GM23338 (cell line): ENCODE results near the gene DPF3. TPM values are rescaled to one million over a fixed set of nuclear protein-coding genes. Genes with fewer than 3 reads are reported as not detected.

Source experiments
- ATAC-seq: fragments of 200-7000 bp; cut with Tn5 transposase; 3 replicates; pipeline ENCODE4 v1.9.1; 2020
- DNase-seq: peaks from one replicate; pipeline ENCODE4 v3.0.0-alpha.2; 2015; ENCODE audit warnings: low spot score
- H2AFZ ChIP-seq: fragments of 200-600 bp; sonication (generic); 2 replicates; pipeline ENCODE4 v1.8.0; 2016; ENCODE audit warnings: antibody characterized with exemption, mild to moderate bottlenecking, moderate library complexity
- H3F3A ChIP-seq: fragments of 200-600 bp; sonication (generic); replicated peaks from 2 replicates; pipeline ENCODE4 v1.8.0; 2017; ENCODE audit warnings: antibody characterized with exemption, mixed run types, low read depth
- H3K27ac ChIP-seq: fragments of 200-600 bp; sonication (generic); 2 replicates; pipeline ENCODE4 v1.6.1; 2016; ENCODE audit warnings: low read depth
- H3K27me3 ChIP-seq: fragments of 200-600 bp; sonication (generic); 2 replicates; pipeline ENCODE4 v1.8.0; 2016; ENCODE audit warnings: mild to moderate bottlenecking, mixed run types, moderate library complexity; ENCODE audit not compliant: insufficient read depth
- H3K36me3 ChIP-seq: fragments of 200-600 bp; sonication (generic); 2 replicates; pipeline ENCODE4 v1.8.0; 2016; ENCODE audit warnings: mild to moderate bottlenecking; ENCODE audit not compliant: insufficient read depth
- H3K4me1 ChIP-seq: fragments of 200-600 bp; sonication (generic); 2 replicates; pipeline ENCODE4 v1.8.0; 2016; ENCODE audit warnings: mild to moderate bottlenecking, moderate library complexity; ENCODE audit not compliant: insufficient read depth
- H3K4me2 ChIP-seq: fragments of 200-600 bp; sonication (generic); 2 replicates; pipeline ENCODE4 v1.7.1; 2017; ENCODE audit warnings: mixed run types
- H3K4me3 ChIP-seq: fragments of 200-600 bp; sonication (generic); 2 replicates; pipeline ENCODE4 v1.6.1; 2016; ENCODE audit warnings: mixed run types
- H3K79me2 ChIP-seq: fragments of 200-600 bp; sonication (generic); replicated peaks from 2 replicates; pipeline ENCODE4 v1.8.0; 2017; ENCODE audit warnings: mild to moderate bottlenecking; ENCODE audit not compliant: insufficient read depth
- H3K9me2 ChIP-seq: fragments of 200-600 bp; sonication (generic); 2 replicates; pipeline ENCODE4 v1.8.0; 2017; ENCODE audit not compliant: insufficient read depth
- H4K20me1 ChIP-seq: fragments of 200-600 bp; sonication (generic); replicated peaks from 2 replicates; pipeline ENCODE4 v1.8.0; 2017; ENCODE audit warnings: mild to moderate bottlenecking; ENCODE audit not compliant: insufficient read depth
- H3K27ac Mint-ChIP-seq: 2 replicates; pipeline ENCODE4 v1.8.0; 2020; ENCODE audit warnings: inconsistent platforms, mild to moderate bottlenecking, moderate library complexity, mixed read lengths
- H3K27me3 Mint-ChIP-seq: 3 replicates; pipeline ENCODE4 v1.8.0; 2022; ENCODE audit warnings: low read depth, mild to moderate bottlenecking, moderate library complexity, mixed read lengths, inconsistent platforms; ENCODE audit not compliant: insufficient read depth, poor library complexity
- H3K36me3 Mint-ChIP-seq: 3 replicates; pipeline ENCODE4 v1.8.0; 2021; ENCODE audit warnings: low read depth, mild to moderate bottlenecking, inconsistent platforms, moderate library complexity, mixed read lengths
- H3K4me1 Mint-ChIP-seq: 3 replicates; pipeline ENCODE4 v1.8.0; 2020; ENCODE audit warnings: mild to moderate bottlenecking, inconsistent platforms, mixed read lengths
- H3K4me3 Mint-ChIP-seq: 3 replicates; pipeline ENCODE4 v1.8.0; 2021; ENCODE audit warnings: moderate library complexity, mild to moderate bottlenecking, inconsistent platforms, mixed read lengths
- H3K9me3 Mint-ChIP-seq: 3 replicates; pipeline ENCODE4 v1.8.0; 2020; ENCODE audit warnings: moderate library complexity, mild to moderate bottlenecking, inconsistent platforms, mixed read lengths
- EZH2 ChIP-seq: fragments of 200-600 bp; sonication (generic); IDR thresholded peaks from one replicate; pipeline ENCODE4 v1.8.0; 2017; ENCODE audit warnings: antibody characterized with exemption, mild to moderate bottlenecking, low read depth; ENCODE audit not compliant: unreplicated experiment
- JUNB ChIP-seq: IDR thresholded peaks from one replicate; pipeline ENCODE4 v1.6.1; 2016; ENCODE audit warnings: antibody characterized with exemption; ENCODE audit not compliant: unreplicated experiment
- NANOG ChIP-seq: IDR thresholded peaks from 2 replicates; pipeline ENCODE4 v1.6.1; 2016; ENCODE audit warnings: antibody characterized with exemption, borderline replicate concordance
- POLR2AphosphoS5 ChIP-seq: IDR thresholded peaks from 2 replicates; pipeline ENCODE4 v1.6.1; 2016; ENCODE audit warnings: antibody characterized with exemption, low read depth
- STAT1 ChIP-seq: IDR thresholded peaks from one replicate; pipeline ENCODE4 v1.6.1; 2016; ENCODE audit warnings: antibody characterized with exemption; ENCODE audit not compliant: unreplicated experiment
- ZNF114 ChIP-seq: fragments of 250-450 bp; sonication (Bioruptor Pico); IDR thresholded peaks from 2 replicates; pipeline ENCODE4 v1.5.0; 2020; ENCODE audit warnings: mild to moderate bottlenecking, moderate library complexity
- ZNF331 ChIP-seq: fragments of 250-450 bp; sonication (Bioruptor Pico); IDR thresholded peaks from 2 replicates; pipeline ENCODE4 v1.5.0; 2020; ENCODE audit warnings: low read depth, mild to moderate bottlenecking, moderate library complexity
- polyA plus RNA-seq: library from polyadenylated mRNA; unstranded; fragments of >200 nt; fragmentation: Nextera tagmentation; extraction: Ambion mirVana; gene quantifications from 2 replicates; pipeline ENCODE4 v1.2.1, GENCODE V29; 2016
- total RNA-seq: library from RNA; depleted of rRNA; stranded (reverse); fragments of >200 nt; shearing (Covaris generic); gene quantifications from 2 replicates; pipeline ENCODE4 v1.2.3, GENCODE V29; 2014
- TF ChIP-seq, protein P1 (sequence below): IDR thresholded peaks from one replicate; pipeline ENCODE4 v1.6.1; 2018; ENCODE audit warnings: antibody characterized with exemption; ENCODE audit not compliant: unreplicated experiment
- TF ChIP-seq, protein P2 (sequence below): IDR thresholded peaks from 2 replicates; pipeline ENCODE4 v1.6.1; 2016; ENCODE audit warnings: antibody characterized with exemption
- TF ChIP-seq, protein P3 (sequence below), 2 experiments: fragments of 200-600 bp in 1 of 2; sonication (generic) in 1 of 2; conservative IDR thresholded peaks; 2 replicates each; pipeline versions ENCODE4 v1.5.1 to v1.6.1; 2016 to 2017; ENCODE audit warnings: antibody characterized with exemption in 2 of 2, low read depth in 2 of 2, mild to moderate bottlenecking in 2 of 2, moderate library complexity in 1 of 2

The DPF3 gene
- total and polyA plus RNA-seq, 2 experiments from 2014 or later: 0.18 to 1.0 TPM

DNA sequence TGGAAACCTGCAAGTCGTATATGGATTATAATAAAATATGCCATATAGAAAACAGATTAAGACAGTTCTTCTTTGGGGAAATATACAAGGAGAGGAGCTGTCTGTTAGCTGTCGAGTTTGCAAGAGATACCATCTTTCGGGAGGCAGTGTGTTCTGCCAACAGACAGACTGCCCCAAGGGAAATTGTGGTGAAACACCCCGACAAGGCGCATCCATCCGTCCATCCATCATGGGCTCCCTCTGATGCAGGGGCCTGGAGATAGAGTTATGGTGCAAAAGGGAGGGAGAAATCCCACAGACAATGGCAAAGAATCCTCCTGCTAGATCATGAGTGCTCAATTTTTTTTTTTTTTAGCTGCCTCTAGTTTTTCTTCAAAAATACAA, 156.3 kb downstream of the DPF3 start (continued):
- TF ChIP-seq, protein P1, sequence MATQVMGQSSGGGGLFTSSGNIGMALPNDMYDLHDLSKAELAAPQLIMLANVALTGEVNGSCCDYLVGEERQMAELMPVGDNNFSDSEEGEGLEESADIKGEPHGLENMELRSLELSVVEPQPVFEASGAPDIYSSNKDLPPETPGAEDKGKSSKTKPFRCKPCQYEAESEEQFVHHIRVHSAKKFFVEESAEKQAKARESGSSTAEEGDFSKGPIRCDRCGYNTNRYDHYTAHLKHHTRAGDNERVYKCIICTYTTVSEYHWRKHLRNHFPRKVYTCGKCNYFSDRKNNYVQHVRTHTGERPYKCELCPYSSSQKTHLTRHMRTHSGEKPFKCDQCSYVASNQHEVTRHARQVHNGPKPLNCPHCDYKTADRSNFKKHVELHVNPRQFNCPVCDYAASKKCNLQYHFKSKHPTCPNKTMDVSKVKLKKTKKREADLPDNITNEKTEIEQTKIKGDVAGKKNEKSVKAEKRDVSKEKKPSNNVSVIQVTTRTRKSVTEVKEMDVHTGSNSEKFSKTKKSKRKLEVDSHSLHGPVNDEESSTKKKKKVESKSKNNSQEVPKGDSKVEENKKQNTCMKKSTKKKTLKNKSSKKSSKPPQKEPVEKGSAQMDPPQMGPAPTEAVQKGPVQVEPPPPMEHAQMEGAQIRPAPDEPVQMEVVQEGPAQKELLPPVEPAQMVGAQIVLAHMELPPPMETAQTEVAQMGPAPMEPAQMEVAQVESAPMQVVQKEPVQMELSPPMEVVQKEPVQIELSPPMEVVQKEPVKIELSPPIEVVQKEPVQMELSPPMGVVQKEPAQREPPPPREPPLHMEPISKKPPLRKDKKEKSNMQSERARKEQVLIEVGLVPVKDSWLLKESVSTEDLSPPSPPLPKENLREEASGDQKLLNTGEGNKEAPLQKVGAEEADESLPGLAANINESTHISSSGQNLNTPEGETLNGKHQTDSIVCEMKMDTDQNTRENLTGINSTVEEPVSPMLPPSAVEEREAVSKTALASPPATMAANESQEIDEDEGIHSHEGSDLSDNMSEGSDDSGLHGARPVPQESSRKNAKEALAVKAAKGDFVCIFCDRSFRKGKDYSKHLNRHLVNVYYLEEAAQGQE: no peak
- TF ChIP-seq STAT1 (no peak), EZH2 (no peak), ZNF114 (CRISPR knock-in tag) (no peak), NANOG (no peak), ZNF331 (CRISPR knock-in tag) (no peak)
- TF ChIP-seq, protein P2, sequence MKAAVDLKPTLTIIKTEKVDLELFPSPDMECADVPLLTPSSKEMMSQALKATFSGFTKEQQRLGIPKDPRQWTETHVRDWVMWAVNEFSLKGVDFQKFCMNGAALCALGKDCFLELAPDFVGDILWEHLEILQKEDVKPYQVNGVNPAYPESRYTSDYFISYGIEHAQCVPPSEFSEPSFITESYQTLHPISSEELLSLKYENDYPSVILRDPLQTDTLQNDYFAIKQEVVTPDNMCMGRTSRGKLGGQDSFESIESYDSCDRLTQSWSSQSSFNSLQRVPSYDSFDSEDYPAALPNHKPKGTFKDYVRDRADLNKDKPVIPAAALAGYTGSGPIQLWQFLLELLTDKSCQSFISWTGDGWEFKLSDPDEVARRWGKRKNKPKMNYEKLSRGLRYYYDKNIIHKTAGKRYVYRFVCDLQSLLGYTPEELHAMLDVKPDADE: no peak
- TF ChIP-seq, protein P3, sequence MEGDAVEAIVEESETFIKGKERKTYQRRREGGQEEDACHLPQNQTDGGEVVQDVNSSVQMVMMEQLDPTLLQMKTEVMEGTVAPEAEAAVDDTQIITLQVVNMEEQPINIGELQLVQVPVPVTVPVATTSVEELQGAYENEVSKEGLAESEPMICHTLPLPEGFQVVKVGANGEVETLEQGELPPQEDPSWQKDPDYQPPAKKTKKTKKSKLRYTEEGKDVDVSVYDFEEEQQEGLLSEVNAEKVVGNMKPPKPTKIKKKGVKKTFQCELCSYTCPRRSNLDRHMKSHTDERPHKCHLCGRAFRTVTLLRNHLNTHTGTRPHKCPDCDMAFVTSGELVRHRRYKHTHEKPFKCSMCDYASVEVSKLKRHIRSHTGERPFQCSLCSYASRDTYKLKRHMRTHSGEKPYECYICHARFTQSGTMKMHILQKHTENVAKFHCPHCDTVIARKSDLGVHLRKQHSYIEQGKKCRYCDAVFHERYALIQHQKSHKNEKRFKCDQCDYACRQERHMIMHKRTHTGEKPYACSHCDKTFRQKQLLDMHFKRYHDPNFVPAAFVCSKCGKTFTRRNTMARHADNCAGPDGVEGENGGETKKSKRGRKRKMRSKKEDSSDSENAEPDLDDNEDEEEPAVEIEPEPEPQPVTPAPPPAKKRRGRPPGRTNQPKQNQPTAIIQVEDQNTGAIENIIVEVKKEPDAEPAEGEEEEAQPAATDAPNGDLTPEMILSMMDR (conservative IDR thresholded peaks at IDR 0.05; ENCODE audit: low read depth in 2 of 2): no peak

DNA sequence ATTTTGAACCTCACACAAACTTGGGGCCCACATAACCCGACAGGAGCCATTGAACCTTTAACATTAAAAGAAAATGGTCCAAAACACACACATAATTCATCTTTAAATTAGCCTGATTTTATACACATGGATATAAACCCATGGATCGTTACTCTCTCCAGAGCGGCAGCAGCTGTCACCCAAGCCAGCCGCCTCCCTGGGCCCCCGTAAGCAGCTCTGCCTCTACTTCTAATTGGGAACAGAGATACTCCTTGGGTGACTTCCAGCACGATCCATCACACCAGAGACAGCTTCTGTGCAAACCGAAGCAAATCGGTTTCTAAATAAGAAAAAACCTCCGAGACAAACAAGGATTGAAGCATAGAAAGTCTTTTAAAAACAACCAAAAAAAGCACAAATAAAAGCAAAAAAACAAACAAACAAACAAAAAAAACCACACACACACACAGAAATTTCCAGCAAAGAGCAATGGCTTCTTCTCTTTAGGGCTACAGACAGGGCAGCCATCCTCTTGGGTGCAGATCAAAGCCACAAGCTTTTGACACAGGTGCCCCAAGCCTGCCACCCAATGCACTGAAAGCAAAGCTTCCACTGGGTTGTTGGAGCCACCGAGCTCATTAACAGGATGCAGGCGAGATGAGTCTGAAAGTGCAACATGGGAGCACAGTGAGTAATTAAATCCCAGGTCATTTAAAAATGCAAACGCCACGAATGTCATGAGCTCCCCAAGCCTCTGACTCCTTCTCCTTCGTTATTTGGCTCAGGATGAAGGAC, 156.9 kb downstream of the DPF3 start:
- Histone ChIP-seq H4K20me1 (no peaks in the 10 kb centered on the region), H3K4me1 (no peaks in the 10 kb centered on the region), H3K9me2 (no peaks in the 10 kb centered on the region), H2AFZ (no peak overlapping the region; the same call in 1 of the 2 replicates), H3K4me3 (no peak overlapping the region), H3K27ac (no peak overlapping the region), H3K27me3 (no peaks in the 10 kb centered on the region), H3K36me3 (no peaks in the 10 kb centered on the region), H3K79me2 (no peaks in the 10 kb centered on the region), H3F3A (no peaks in the 10 kb centered on the region), H3K4me2 (no peak overlapping the region)
- ATAC-seq (no peak), DNase-seq (no peak)
- H3K27ac Mint-ChIP-seq: no peak overlapping the region
- no peak overlapping the region for H3K4me3 Mint-ChIP-seq
- no peaks in the 10 kb centered on the region for H3K36me3 Mint-ChIP-seq
- TF ChIP-seq JUNB: no peak
- no peak for TF ChIP-seq ZNF114 (CRISPR knock-in tag)
- TF ChIP-seq, protein P2: no peak
- TF ChIP-seq POLR2AphosphoS5: no peak
- TF ChIP-seq, protein P1: no peak
- H3K9me3 Mint-ChIP-seq: no peaks in the 10 kb centered on the region
- peaks cover 4% of the 10 kb centered on the region for H3K27me3 Mint-ChIP-seq
- peaks cover 2% of the 10 kb centered on the region for H3K4me1 Mint-ChIP-seq
